NCI-H524 treated with DMSO at 0.1 percent for 48 hours (cell line): ENCODE data around the gene GRK4.
A peak's percentile ranks its signal among the peaks of the same experiment; 100 is the strongest.
"Not testable (repeated sequence)": the region's sequence is repeated elsewhere in the genome, so short reads cannot be mapped to it uniquely, and the experiment has no call there.

Experiments
- DNase-seq: peaks from one replicate; lab custom pipeline; 2025; lab: John Stamatoyannopoulos, UW

Gene GRK4

DNA sequence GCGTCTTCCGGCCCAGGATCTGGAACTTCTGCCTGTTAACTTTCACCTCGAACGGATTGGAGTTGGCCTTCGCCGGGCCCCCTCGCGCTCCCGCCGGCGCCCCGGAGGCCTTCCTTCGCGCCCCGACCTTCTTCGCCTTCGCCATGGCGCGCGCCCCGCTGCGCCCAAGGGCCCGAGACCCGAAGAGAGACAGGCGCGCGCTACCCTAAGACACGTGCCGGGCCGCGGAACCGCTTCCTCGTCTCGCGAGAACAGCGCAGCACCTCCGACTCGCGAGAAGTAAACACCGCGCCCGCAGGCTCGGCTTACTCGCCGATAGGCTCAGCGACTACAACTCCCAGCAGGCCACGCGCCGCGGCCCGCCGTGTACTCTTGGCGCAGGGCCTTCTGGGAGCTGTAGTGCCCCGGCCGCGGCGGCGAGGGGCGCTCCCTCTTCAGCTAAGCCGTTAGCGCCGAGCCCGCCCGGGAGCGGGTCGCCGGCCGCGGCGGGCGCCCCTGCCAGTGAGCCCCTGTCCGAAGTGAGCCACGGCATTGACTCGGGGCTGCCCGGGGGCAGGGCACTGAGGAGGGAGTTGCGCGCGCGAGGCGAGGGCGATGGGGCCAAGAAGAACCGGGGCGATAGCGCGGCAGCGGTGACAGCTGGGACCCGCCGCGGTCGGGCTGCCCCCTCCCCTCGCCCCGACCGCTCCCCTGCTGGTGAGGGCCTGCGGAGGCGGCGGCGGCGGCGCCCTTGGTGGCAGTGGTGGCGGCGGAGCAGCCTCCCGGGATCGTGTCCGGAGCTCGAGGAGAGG lies at the start of gene GRK4, which contains the start of gene NOP14:
Gene GRK4 (plus strand): TSS at position 397 of the 791 bp plus-strand sequence. CDS start 500 bp downstream, outside the sequence.
Gene NOP14 (minus strand): TSS at position 232 of the 791 bp plus-strand sequence. CDS start 87 bp downstream, at position 145.
- DNase-seq: peak; percentile 85

DNA sequence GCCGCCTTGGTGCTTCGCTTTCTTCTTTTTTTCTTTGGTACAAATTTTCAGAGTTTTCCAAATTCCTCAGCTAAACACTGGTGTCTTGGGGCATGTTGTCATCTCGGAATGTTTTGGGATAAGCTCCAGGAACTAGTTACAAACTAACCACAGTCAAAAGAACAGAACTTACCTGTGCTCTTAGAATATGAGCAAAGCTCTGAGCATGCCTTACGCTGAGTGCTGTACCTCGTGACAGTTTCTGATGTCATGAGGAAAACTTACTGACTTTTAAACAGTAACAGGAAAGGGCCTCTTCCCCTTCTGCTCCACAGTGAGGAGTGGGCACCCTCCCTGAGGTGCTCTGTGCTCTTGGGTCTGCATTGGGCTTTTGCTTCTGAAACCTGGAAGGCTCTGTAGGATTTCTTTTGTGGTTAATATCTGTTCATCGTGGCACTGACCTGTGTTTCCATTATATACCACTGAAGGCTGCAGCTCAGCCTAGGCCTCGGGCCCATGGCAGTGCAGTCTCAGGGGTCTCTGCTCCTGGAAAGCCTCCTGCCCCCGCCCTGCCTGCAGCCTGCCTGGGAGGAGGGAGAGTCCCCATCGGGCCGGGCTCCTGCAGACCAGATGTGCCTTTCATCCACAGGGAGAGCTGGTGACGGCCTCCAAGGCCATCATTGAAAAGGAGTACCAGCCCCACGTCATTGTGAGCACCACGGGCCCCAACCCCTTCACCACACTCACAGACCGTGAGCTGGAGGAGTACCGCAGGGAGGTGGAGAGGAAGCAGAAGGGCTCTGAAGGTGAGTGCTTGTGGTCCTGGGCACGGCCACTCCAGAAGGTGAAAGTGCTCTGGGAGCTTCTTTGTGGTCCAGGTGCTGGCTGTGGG lies 48.9 kb upstream of the GRK4 start:
- DNase-seq: no peak

DNA sequence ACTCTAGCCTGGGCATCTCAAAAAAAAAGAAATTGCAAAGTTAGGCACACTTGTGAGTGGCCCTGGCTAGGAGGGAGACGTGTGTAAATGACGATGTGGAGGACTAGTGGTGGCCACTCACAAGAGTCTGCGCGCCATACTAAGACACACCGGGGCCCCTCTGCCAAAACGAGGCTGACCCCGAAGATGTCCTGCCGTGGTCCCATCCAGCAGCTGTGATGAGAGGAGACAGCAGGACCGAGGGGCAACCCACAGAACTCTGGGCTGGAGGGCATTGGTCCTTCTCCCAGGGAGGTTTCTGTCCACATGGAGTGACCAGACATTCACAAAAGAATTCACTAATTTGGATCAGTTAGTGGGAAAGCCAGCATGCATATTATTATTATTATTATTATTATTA lies 47.6 kb upstream of the GRK4 start:
- DNase-seq: no peak

DNA sequence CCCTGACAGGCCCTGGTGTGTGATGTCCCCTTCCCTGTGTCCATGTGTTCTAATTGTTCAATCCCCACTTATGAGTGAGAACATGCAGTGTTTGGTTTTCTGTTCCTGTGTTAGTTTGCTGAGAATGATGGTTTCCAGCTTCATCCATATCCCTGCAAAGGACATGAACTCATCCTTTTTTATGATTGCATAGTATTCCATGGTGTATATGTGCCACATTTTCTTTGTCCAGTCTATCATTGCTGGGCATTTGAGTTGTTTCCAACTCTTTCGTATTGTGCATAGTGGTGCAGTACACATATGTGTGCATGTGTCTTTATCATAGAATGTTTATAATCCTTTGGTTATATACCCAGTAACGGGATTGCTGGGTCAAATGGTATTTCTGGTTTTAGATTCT lies 46.7 kb upstream of the GRK4 start:
- DNase-seq: not testable (repeated sequence)

DNA sequence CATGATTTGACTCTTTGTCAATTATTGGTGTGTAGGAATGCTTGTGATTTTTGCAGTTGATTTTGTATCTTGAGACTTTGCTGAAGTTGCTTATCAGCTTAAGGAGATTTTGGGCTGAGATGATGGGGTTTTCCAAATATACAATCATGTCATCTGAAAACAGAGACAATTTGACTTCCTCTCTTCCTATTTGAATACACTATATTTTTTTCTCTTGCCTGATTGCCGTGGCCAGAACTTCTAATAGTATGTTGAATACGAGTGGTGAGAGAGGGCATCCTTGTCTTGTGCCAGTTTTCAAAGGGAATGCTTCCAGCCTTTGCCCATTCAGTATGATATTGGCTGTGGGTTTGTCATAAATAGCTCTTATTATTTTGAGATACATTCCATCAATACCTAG lies 45.1 kb upstream of the GRK4 start:
- DNase-seq: not testable (repeated sequence)

DNA sequence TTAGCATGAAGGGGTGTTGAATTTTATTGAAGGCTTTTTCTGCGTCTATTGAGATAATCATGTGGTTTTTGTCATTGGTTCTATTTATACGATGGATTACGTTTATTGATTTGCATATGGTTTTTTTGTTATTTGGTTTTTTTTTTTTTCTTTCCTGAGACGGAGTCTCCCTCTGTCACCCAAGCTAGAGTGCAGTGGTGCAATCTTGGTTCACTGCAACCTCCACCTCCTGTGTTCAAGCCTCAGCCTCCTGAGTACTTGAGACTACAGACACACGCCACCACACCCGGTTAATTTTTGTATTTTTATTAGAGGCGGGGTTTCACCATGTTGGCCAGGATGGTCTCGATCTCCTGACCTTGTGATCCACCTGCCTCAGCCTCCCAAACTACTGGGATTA lies 44.7 kb upstream of the GRK4 start:
- not testable (repeated sequence) for DNase-seq

DNA sequence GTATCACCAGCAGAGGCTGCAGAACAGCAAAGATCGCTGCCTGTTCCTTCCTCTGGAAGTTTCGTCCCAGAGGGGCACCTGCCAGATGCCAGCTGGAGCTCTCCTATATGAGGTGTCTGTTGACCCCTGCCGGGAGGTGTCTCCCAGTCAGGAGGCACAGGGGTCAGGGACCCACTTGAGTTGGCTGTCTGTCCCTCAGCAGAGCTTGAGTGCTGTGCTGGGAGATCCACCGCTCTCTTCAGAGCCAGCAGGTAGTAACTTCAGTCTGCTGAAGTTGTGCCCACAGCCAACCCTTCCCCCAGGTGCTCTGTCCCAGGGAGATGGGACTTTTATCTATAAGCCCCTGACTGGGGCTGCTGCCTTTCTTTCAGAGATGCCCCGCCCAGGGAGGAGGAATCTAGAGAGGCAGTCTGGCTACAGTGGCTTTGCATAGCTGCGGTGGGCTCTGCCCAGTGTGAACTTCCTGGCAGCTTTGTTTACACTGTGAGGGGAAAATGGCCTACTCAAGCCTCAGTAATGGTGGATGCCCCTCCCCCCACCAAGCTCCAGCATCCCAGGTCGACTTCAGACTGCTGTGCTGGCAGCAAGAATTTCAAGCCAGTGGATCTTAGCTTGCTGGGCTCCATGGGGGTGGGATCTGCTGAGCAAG lies 40.8 kb upstream of the GRK4 start:
- DNase-seq: not testable (repeated sequence)

DNA sequence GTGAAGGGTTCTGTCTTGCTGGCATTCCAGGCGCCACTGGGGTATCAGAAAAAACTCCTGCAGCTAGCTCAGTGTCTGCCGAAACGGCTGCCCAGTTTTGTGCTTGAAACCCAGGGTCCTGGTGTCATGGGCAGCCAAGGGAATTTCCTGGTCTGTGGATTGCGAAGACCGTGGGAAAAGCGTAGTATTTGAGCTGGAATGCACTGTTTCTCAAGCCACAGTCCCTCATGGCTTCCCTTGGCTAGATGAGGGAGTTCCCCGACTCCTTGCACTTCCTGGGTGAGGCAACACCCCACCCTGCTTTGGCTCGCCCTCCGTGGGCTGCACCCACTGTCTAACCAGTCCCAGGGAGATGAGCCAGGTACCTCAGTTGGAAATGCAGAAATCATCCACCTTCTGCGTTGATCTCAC lies 40.2 kb upstream of the GRK4 start:
- no peak for DNase-seq

DNA sequence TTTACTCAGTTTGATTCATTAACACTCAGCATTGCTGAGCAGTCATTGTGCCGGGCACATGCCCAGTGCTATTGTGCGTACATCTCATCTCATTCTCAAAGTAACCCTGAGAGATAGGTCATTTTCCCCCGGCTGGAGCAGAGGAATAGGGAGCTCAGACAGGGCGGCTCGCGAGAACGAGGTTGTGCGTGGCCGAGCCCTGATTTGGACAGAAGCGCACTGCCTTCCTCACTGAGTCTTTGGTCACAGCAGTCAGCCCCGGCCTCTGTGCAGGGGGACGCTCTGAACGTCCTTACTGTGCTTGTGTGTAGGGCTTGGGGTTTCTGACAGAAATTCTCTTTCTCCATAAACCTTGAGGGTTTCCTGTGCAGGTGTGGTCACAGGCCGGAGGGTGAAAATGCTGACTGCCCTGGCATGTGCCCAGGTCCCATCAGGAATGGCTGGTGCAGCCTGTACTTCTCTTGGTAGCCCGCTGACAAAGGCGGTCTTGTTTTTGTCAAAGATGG lies 39.6 kb upstream of the GRK4 start:
- no peak for DNase-seq

DNA sequence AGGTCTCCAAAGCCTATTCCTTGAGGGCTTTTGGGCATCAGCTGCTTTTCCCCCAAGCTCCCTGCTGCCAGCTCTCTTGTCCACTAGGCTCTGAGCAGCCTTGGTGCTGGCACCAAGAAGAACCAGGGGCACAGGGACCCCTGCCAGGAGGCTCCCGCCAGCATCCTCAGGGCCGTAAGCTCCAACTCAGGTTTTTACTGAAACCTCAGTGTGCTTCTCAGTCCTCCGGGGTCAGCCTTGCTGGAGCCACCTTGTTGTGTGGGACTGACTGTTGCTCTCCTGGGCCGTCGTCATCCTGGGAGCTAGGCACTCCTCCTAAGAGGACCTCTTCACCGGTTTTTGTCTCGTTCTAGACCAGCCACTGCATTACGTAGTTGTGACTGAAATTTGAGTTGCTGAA lies 39.1 kb upstream of the GRK4 start:
- no peak for DNase-seq

DNA sequence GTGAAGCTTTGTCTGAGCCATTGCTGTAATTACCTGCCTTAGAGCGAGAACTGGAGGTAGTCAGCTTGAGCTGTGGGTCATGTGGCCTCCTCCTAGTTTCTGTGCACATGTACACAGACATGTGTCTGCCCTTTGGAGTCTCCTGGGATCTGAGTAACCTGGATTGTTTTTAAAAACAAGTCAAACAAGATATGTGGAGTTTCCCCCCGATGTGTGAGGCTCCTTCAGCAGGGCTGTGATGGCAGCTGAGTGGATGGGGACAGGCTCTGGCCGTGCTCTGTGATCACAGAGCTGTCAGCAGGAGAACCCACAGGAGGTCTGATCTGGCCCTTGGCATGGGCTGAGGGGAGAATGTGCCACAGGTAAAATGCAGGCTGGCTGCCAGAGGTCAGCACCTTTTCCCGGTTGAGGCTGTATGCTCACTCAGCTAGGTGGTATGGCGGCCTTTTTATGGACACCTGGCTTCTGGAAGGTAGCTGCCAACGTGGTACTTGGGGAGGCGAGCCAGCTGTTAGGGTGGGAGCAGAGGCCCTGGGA lies 38.5 kb upstream of the GRK4 start:
- DNase-seq: no peak

DNA sequence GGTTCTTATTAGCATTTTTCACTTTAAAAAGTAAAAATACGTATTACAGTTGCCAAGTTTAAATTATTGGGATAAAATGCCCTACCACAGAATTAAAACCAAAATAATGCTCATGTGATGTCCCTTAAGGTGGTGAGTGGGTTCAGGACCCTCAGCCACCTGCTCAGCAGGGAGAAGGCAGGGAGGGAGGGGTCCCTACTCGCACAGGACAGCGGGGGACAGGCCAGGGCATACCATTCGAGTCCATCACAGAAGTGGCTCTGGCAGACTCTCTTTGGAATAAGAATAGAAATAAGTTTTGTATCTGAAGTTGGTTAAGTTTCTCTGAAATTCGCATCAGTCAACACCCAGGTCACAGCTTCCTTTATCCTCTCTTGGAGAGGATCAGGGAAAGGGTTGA lies 37.9 kb upstream of the GRK4 start:
- no peak for DNase-seq

DNA sequence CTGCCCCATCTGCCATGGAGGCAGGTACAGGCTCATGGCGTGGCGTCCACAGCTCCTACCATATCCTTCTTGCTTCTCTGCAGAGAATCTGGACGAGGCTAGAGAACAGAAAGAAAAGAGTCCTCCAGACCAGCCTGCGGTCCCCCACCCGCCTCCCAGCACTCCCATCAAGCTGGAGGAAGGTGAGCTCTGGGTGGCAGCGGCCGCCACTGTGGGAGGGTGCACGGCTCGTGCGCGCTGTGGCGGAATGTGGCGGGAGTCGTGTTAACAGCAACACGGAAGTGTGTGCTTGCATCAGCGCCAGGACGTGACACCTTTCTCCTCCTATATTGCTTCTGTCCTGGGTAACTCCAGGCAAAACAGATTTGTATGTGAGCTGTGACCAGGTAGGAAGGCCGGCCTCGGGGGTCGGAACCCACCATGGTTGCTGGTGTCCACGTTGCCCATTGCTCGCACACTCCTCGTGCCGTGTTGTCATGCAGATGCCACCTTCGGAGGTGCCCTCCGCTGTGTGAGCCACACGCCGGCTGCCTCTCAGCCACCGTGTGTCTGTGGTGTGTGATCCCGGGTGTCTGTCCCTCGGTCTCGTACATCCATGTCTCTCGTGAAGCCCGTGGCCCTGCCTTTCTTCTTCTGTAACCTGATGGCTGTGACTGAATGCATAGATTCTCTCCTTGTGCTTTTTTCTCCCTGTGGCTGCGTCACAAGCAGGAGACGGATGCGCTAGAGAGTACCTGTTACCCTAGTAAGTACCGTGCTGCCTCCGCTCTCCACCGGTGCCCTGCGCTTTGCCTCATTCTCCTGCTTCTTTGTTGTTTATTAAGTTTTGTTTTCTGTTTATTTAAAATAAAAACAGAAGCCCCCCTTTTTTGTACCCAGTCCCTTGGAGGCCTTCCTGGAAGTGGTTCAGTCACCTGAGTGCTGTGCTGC lies 37.2 kb upstream of the GRK4 start:
- DNase-seq: no peak

DNA sequence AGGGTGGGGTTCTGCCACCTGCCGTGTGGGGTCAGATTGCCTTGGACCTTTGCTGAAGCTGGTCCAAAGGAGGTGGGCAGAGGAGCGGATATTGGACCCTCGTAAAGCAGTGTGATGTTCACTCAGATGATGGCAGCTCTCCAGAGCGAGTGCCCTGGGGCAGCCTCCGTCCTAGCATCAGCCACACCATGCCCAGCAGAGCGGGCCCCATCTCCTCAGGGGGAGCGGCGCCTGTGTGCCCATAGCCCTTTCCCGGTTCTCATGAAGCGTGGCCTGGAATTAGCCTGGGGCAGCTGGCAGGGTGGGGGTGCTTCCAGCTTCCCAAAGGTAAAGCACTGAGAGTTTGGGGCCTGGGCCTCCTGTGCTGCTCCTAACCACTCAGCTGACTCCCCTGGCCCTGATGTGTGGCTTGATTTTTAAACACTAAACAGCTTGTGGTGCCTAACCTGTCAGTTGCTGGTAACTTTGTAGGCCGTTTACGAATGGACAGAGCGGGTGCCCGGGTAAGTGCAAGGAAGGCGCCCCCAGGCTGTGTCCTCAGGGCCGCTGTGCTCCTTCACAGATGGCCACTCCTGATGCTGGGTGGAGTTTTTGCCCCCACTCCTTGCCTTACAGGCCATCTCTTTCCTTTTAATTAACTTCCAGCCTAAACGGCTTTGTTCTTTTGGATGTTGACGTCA lies 36.2 kb upstream of the GRK4 start:
- no peak for DNase-seq

DNA sequence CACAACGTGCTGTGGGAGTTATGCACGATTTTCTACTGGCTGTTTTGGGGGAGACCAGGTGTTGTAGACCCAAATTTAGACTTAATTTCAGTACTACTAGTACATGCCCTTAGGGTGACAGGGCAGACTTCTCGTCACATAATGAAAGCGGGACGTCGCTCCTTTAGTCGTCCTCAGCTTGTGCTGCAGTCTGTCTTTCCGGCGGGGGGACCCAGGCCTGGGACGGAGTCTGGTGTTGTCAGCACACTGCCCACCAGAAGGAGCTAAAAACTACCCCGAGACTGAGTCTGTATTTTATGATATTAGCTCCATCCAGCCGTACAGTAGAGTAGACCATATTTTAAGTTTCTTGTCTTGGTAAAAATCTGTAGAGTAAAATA lies 35.7 kb upstream of the GRK4 start:
- no peak for DNase-seq

DNA sequence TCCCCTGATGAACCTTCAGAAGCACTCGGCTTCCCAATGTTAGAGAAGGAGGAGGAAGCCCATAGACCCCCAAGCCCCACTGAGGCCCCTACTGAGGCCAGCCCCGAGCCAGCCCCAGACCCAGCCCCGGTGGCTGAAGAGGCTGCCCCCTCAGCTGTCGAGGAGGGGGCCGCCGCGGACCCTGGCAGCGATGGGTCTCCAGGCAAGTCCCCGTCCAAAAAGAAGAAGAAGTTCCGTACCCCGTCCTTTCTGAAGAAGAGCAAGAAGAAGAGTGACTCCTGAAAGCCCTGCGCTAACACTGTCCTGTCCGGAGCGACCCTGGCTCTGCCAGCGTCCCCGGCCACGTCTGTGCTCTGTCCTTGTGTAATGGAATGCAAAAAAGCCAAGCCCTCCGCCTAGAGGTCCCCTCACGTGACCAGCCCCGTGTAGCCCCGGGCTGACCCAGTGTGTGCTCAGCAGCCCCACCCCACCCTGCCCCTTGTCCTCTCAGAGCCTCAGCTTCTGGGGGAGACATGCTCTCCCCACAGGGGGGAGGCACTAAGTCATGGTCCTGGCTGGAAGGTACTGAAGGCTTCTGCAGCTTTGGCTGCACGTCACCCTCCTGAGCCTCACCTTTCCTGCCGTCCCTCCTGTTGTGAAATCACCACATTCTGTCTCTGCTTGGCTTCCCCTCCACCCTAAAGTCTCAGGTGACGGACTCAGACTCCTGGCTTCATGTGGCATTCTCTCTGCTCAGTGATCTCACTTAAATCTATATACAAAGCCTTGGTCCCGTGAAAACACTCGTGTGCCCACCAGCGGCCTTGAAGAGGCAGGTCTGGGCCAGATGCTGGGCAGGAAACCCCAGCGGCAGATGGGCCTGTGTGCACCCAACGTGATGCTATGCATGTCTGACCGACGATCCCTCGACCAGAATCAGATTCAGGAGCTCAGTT lies 34.9 kb upstream of the GRK4 start:
- no peak for DNase-seq

DNA sequence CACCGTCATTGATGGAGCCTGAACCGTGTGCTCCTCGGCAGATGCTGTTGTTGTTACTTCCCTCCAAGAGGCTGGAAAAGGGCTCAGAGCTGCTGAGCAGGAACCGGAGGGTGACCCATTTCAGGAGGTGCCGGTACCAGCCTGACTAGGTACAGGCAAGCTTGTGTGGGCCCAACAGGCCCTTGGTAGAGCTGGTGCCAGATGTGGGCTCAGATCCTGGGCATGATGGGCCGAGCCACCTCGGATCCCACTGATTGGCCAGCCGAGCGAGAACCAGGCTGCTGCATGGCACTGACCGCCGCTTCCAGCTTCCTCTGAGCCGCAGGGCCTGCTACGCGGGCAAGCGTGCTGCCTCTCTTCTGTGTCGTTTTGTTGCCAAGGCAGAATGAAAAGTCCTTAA lies 33.9 kb upstream of the GRK4 start:
- DNase-seq: no peak

DNA sequence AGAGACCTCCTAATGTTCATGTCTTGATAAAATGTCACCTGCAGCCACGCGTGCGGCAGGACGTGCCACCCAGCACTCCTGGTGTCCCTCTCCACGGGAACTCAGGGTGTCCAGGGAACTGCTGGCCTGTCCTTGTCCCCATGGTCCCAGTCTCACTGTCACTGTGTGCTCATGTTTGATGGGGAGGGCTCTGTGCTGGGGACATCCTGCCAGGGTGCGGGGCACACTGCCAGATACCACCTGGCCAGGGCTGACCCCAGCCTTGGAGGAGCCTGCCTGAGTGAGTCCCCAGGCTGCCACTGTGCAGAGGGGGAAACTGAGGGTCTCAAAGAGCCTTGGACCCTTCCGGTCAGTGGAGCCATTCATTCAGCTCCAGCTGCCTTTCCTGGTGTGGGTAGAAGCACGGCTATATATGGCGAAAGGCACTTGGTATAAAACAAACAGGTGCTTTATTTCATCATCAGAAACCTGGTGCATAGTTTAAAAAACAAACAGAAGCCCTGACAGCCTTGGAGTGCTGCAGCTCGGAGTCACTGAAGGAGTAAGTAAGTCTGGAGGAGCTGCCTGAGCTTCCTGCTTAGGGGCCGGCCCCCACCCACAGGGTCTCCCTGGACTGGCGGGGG lies 33.1 kb upstream of the GRK4 start:
- no peak for DNase-seq
